GM12878 (cell line): Measurements from ENCODE around the gene S100A4.

Experiments
- CHD1 ChIP-seq: IDR thresholded peaks from 2 replicates; pipeline ENCODE4 v1.6.1; 2012; ENCODE audit warnings: low read depth, low read length, improper control_type of control experiment
- CHD2 ChIP-seq: IDR thresholded peaks from 2 replicates; pipeline ENCODE4 v1.6.1; 2011; ENCODE audit warnings: low read depth, low read length, improper control_type of control experiment, borderline replicate concordance
- POLR2AphosphoS5 ChIP-seq: IDR thresholded peaks from 2 replicates; pipeline ENCODE4 v1.6.1; 2011; ENCODE audit warnings: mild to moderate bottlenecking, low read length, inconsistent platforms
- RAD51 ChIP-seq: fragments of 450-650 bp; IDR thresholded peaks from 2 replicates; pipeline ENCODE4 v1.6.1; 2016; ENCODE audit warnings: moderate library complexity, mild to moderate bottlenecking, inconsistent platforms
- RELA ChIP-seq: fragments of 450-650 bp; IDR thresholded peaks from 2 replicates; pipeline ENCODE4 v1.8.0; 2014; ENCODE audit warnings: borderline replicate concordance; ENCODE audit not compliant: partially characterized antibody
- SIN3A ChIP-seq: IDR thresholded peaks from 2 replicates; pipeline ENCODE4 v1.6.1; 2012; ENCODE audit warnings: low read depth, low read length, improper control_type of control experiment
- TF ChIP-seq, protein P1 (sequence below): fragments of 450-650 bp; IDR thresholded peaks from 2 replicates; pipeline ENCODE4 v1.6.1; 2014; ENCODE audit warnings: mild to moderate bottlenecking
- TF ChIP-seq, protein P2 (sequence below), 3 experiments: IDR thresholded peaks in 2 of 3; conservative IDR thresholded peaks in 1 of 3; 2 replicates each; pipeline ENCODE4 v1.5.1; 2011; ENCODE audit warnings: low read depth in 3 of 3, low read length in 3 of 3, mild to moderate bottlenecking in 3 of 3, control low read depth in 2 of 3, moderate library complexity in 2 of 3, inconsistent platforms in 1 of 3, mixed read lengths in 1 of 3; ENCODE audit not compliant: control insufficient read depth in 2 of 3, insufficient read depth in 1 of 3; ENCODE audit errors: extremely low read depth in 1 of 3
- TF ChIP-seq, protein P3 (sequence below): IDR thresholded peaks from 2 replicates; pipeline ENCODE4 v1.6.1; 2011; ENCODE audit warnings: borderline replicate concordance, low read depth, mild to moderate bottlenecking, moderate library complexity, low read length; ENCODE audit not compliant: insufficient read depth, poor library complexity, severe bottlenecking

DNA sequence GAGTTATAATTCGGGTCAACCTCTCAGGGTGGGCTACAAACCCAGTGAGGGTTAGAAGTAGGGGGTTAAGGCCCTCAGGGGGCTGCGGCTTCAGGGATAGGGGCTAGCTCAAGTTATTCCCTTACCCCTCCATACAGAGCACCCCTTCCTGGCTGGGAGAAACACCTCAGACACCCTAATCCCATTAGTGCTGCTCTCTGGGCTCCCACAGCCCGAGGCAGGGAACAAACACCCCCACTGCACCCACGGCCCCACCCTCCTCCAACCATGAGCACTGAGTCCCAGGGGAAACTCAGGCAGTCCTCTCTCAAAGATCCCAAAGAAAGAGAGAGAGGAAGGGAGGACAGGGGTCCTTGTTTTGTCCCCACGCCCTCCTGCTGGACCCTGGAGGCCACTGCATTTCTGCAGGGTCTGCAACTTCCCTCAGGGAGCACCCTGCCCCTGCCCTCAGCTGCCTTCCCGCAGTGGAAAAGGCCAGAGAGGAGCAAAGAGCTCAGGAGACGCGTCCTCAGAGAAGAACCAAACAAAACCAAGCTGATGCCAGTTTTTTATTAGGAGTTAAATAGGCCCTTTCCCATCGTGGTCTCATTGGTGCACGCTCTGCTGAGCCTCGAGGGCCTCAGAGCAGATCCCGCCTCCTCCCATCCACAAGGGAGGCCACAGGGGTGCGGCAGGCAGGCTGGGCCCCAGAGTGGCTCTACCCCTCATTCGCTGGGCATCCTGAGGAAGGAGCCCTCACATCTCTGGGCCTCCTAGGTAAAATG is 1.4 kb upstream of the S100A4 start:
- TF ChIP-seq CHD2: no peak
- TF ChIP-seq, protein P1, sequence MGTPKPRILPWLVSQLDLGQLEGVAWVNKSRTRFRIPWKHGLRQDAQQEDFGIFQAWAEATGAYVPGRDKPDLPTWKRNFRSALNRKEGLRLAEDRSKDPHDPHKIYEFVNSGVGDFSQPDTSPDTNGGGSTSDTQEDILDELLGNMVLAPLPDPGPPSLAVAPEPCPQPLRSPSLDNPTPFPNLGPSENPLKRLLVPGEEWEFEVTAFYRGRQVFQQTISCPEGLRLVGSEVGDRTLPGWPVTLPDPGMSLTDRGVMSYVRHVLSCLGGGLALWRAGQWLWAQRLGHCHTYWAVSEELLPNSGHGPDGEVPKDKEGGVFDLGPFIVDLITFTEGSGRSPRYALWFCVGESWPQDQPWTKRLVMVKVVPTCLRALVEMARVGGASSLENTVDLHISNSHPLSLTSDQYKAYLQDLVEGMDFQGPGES: no peak
- TF ChIP-seq, protein P2, sequence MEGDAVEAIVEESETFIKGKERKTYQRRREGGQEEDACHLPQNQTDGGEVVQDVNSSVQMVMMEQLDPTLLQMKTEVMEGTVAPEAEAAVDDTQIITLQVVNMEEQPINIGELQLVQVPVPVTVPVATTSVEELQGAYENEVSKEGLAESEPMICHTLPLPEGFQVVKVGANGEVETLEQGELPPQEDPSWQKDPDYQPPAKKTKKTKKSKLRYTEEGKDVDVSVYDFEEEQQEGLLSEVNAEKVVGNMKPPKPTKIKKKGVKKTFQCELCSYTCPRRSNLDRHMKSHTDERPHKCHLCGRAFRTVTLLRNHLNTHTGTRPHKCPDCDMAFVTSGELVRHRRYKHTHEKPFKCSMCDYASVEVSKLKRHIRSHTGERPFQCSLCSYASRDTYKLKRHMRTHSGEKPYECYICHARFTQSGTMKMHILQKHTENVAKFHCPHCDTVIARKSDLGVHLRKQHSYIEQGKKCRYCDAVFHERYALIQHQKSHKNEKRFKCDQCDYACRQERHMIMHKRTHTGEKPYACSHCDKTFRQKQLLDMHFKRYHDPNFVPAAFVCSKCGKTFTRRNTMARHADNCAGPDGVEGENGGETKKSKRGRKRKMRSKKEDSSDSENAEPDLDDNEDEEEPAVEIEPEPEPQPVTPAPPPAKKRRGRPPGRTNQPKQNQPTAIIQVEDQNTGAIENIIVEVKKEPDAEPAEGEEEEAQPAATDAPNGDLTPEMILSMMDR (IDR thresholded peaks at IDR 0.05 in 2 of 3, conservative IDR thresholded peaks at IDR 0.05 in 1 of 3; ENCODE audit: control insufficient read depth in 2 of 3, extremely low read depth in 1 of 3, insufficient read depth in 1 of 3, low read depth in 3 of 3, low read length in 3 of 3): no peak
- no peak for TF ChIP-seq SIN3A
- no peak for TF ChIP-seq RELA
- TF ChIP-seq RAD51: no peak
- TF ChIP-seq, protein P3, sequence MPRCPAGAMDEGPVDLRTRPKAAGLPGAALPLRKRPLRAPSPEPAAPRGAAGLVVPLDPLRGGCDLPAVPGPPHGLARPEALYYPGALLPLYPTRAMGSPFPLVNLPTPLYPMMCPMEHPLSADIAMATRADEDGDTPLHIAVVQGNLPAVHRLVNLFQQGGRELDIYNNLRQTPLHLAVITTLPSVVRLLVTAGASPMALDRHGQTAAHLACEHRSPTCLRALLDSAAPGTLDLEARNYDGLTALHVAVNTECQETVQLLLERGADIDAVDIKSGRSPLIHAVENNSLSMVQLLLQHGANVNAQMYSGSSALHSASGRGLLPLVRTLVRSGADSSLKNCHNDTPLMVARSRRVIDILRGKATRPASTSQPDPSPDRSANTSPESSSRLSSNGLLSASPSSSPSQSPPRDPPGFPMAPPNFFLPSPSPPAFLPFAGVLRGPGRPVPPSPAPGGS: no peak
- TF ChIP-seq POLR2AphosphoS5: no peak
- no peak for TF ChIP-seq CHD1
